Liver (tissue), 9 donors: ENCODE results near the gene SHBG. TPM values are rescaled to one million over a fixed set of nuclear protein-coding genes. Genes with fewer than 3 reads are reported as not detected.
A peak's percentile ranks its signal among the peaks of the same experiment; 100 is the strongest.

Experiments
- DNase-seq: peaks from one replicate; pipeline ENCODE4 v3.0.0-alpha.2; 2017; ENCODE audit warnings: low spot score
- H3K27ac ChIP-seq, 2 donors: one replicate each; pipeline ENCODE4 v1.7.0; 2013; ENCODE audit warnings: inconsistent platforms in 2 of 2, low read length in 2 of 2, control low read depth in 1 of 2, low read depth in 1 of 2, mild to moderate bottlenecking in 1 of 2
- H3K27me3 ChIP-seq, 4 donors: one replicate each; pipeline versions ENCODE4 v1.6.1 to v1.7.0; 2013; ENCODE audit warnings: low read length in 3 of 4, inconsistent platforms in 1 of 4, mild to moderate bottlenecking in 1 of 4, moderate library complexity in 1 of 4; ENCODE audit not compliant: control insufficient read depth in 4 of 4, insufficient read depth in 4 of 4
- H3K36me3 ChIP-seq, 4 donors: one replicate each; pipeline versions ENCODE4 v1.6.1 to v1.7.0; 2013; ENCODE audit warnings: low read length in 3 of 4, mild to moderate bottlenecking in 3 of 4, low read depth in 1 of 4, moderate library complexity in 1 of 4; ENCODE audit not compliant: control insufficient read depth in 4 of 4, insufficient read depth in 3 of 4
- H3K4me1 ChIP-seq, 4 donors: one replicate each; pipeline versions ENCODE4 v1.6.1 to v1.7.0; 2013; ENCODE audit warnings: low read length in 3 of 4, mild to moderate bottlenecking in 3 of 4, moderate library complexity in 1 of 4; ENCODE audit not compliant: control insufficient read depth in 4 of 4, insufficient read depth in 4 of 4
- H3K4me3 ChIP-seq, 3 donors: one replicate each; pipeline versions ENCODE4 v1.6.1 to v1.7.0; 2013; ENCODE audit warnings: low read length in 3 of 3, control low read depth in 1 of 3, low read depth in 1 of 3, mild to moderate bottlenecking in 1 of 3
- H3K9ac ChIP-seq, 2 donors: one replicate each; pipeline ENCODE4 v1.7.0; 2013; ENCODE audit warnings: low read length in 2 of 2, mild to moderate bottlenecking in 2 of 2, moderate library complexity in 2 of 2, control low read depth in 1 of 2, low read depth in 1 of 2
- H3K9me3 ChIP-seq, 4 donors: one replicate each; pipeline versions ENCODE4 v1.6.1 to v1.7.0; 2013; ENCODE audit warnings: low read length in 3 of 4; ENCODE audit not compliant: control insufficient read depth in 4 of 4
- EGR1 ChIP-seq, 2 donors: IDR thresholded peaks; 2 replicates each; pipeline ENCODE4 v1.6.1; 2016 to 2018; ENCODE audit warnings: antibody characterized with exemption in 2 of 2, low read depth in 2 of 2
- FOXA1 ChIP-seq: IDR thresholded peaks from 2 replicates; pipeline ENCODE4 v1.6.1; 2016; ENCODE audit warnings: antibody characterized with exemption
- HNF4G ChIP-seq: IDR thresholded peaks from 2 replicates; pipeline ENCODE4 v1.6.1; 2016; ENCODE audit warnings: antibody characterized with exemption
- JUND ChIP-seq, 2 donors: IDR thresholded peaks; 2 replicates each; pipeline ENCODE4 v1.6.1; 2016; ENCODE audit warnings: antibody characterized with exemption in 2 of 2
- NR2F2 ChIP-seq: IDR thresholded peaks from 2 replicates; pipeline ENCODE4 v1.6.1; 2016; ENCODE audit warnings: antibody characterized with exemption
- RAD21 ChIP-seq, 2 donors: IDR thresholded peaks; 2 replicates each; pipeline ENCODE4 v1.6.1; 2016; ENCODE audit warnings: antibody characterized with exemption in 2 of 2, mild to moderate bottlenecking in 2 of 2
- RXRA ChIP-seq, 2 donors: IDR thresholded peaks; 2 replicates each; pipeline ENCODE4 v1.6.1; 2017 to 2018; ENCODE audit warnings: antibody characterized with exemption in 2 of 2, mild to moderate bottlenecking in 1 of 2
- SP1 ChIP-seq: IDR thresholded peaks from 2 replicates; pipeline ENCODE4 v1.6.1; 2018; ENCODE audit warnings: antibody characterized with exemption, mild to moderate bottlenecking
- TAF1 ChIP-seq: conservative IDR thresholded peaks from 2 replicates; pipeline ENCODE4 v1.6.1; 2016; ENCODE audit warnings: antibody characterized with exemption, mild to moderate bottlenecking
- YY1 ChIP-seq: IDR thresholded peaks from 2 replicates; pipeline ENCODE4 v1.6.1; 2016; ENCODE audit warnings: antibody characterized with exemption, mild to moderate bottlenecking
- WGBS: extraction: QIAGEN DNeasy Blood & Tissue Kit; methylation state at CpG from one replicate; pipeline ENCODE4 v1.1.7; 2013; 5-methylcytosine and 5-hydroxymethylcytosine counted together
- polyA plus RNA-seq, 2 donors: library from polyadenylated mRNA; stranded (reverse) in 1 of 2; unstranded in 1 of 2; fragments of 200-250 nt in 1 of 2; fragments of >200 nt in 1 of 2; fragmentation: Nextera tagmentation in 1 of 2; extraction: Ambion mirVana in 1 of 2; gene quantifications; one replicate each; pipeline versions ENCODE4 v1.2.1 to v1.2.3, GENCODE V29; 2013 to 2015
- total RNA-seq, 2 donors: library from RNA; depleted of rRNA; stranded (reverse); fragments of >200 nt; gene quantifications; one replicate each; pipeline ENCODE4 v1.2.3, GENCODE V29; 2014
- TF ChIP-seq, protein P1 (sequence below): IDR thresholded peaks from 2 replicates; pipeline ENCODE4 v1.6.1; 2016; ENCODE audit warnings: antibody characterized with exemption
- TF ChIP-seq, protein P2 (sequence below): IDR thresholded peaks from 2 replicates; pipeline ENCODE4 v1.6.1; 2016; ENCODE audit warnings: antibody characterized with exemption
- TF ChIP-seq, protein P3 (sequence below): IDR thresholded peaks from 2 replicates; pipeline ENCODE4 v1.6.1; 2016; ENCODE audit warnings: antibody characterized with exemption, mild to moderate bottlenecking
- TF ChIP-seq, protein P4 (sequence below): fragments of 150-350 bp; IDR thresholded peaks from 2 replicates; pipeline ENCODE4 v1.5.1; 2017; ENCODE audit warnings: improper control_type of control experiment, low read depth, low read length; ENCODE audit not compliant: missing input control
- donor health status: healthy.
- donor health status: healthy.
- donor health status: healthy.
- donor health status: healthy.
- donor health status: healthy.

The SHBG gene
- total and polyA plus RNA-seq, 4 donors = 3.5 to 61.6 (median 22.2) TPM

DNA sequence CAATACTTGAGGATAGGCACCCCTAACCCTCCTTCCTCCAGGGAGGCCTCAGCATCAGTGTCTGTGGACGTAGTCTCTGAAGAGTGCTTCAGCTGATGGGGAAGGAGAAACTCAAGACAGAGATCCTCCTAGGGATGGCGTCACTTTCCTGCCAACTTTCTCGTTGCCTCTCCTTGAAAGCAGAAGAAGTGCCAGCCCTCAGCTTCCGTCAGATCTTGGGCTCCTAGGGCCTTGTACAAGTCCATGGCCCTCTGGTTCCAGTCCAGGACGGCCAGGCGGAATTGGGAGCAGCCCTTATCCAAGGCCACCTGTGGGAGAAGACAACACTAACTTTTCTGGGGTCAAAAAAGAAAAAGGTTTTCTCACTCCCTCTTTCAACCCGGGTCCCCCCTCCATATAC, 3.6 kb upstream of the SHBG start:
- DNase-seq = no peak
- Histone ChIP-seq H3K4me3 (peak overlapping the region; percentile 88 to 93 (median 92)), H3K9me3 (no peaks in the 10 kb centered on the region), H3K27ac (peak overlapping the region; percentile 85 to 99), H3K9ac (peak overlapping the region; percentile 85 to 92), H3K36me3 (peaks cover 0 to 1% (median 0%) of the 10 kb centered on the region in 4 donors), H3K27me3 (no peaks in the 10 kb centered on the region), H3K4me1 (peaks cover 10 to 52% (median 38%) of the 10 kb centered on the region in 4 donors)
- WGBS = 53% methylated on average over 7 of the region's 7 CpGs
- TF ChIP-seq, protein P1, sequence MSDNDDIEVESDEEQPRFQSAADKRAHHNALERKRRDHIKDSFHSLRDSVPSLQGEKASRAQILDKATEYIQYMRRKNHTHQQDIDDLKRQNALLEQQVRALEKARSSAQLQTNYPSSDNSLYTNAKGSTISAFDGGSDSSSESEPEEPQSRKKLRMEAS = no peak
- no peak for TF ChIP-seq JUND (IDR thresholded peaks at IDR 0.05)
- no peak for TF ChIP-seq FOXA1
- TF ChIP-seq NR2F2 = no peak
- no peak for TF ChIP-seq TAF1
- no peak for TF ChIP-seq HNF4G
- TF ChIP-seq, protein P2, sequence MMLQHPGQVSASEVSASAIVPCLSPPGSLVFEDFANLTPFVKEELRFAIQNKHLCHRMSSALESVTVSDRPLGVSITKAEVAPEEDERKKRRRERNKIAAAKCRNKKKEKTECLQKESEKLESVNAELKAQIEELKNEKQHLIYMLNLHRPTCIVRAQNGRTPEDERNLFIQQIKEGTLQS = no peak
- TF ChIP-seq RXRA (IDR thresholded peaks at IDR 0.05) = no peak

DNA sequence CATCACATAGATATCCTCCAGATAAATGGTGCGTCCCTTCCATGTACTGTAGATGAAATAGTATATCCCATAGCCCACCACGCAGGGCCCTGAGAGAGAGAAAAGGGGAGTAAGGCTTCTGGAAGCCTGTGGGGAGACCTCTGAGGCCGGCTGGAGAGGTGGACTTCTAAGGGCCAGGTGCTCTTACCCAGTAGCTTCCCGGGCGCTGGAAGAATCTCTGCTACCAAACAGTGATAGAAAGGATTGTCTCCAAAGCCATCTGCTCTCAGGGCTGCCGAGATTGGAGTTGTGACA, 3.0 kb upstream of the SHBG start:
- DNase-seq = no peak
- H3K4me3 ChIP-seq = peak overlapping the region; percentile 88 to 93 (median 92)
- no peak for TF ChIP-seq YY1
- TF ChIP-seq, protein P3, sequence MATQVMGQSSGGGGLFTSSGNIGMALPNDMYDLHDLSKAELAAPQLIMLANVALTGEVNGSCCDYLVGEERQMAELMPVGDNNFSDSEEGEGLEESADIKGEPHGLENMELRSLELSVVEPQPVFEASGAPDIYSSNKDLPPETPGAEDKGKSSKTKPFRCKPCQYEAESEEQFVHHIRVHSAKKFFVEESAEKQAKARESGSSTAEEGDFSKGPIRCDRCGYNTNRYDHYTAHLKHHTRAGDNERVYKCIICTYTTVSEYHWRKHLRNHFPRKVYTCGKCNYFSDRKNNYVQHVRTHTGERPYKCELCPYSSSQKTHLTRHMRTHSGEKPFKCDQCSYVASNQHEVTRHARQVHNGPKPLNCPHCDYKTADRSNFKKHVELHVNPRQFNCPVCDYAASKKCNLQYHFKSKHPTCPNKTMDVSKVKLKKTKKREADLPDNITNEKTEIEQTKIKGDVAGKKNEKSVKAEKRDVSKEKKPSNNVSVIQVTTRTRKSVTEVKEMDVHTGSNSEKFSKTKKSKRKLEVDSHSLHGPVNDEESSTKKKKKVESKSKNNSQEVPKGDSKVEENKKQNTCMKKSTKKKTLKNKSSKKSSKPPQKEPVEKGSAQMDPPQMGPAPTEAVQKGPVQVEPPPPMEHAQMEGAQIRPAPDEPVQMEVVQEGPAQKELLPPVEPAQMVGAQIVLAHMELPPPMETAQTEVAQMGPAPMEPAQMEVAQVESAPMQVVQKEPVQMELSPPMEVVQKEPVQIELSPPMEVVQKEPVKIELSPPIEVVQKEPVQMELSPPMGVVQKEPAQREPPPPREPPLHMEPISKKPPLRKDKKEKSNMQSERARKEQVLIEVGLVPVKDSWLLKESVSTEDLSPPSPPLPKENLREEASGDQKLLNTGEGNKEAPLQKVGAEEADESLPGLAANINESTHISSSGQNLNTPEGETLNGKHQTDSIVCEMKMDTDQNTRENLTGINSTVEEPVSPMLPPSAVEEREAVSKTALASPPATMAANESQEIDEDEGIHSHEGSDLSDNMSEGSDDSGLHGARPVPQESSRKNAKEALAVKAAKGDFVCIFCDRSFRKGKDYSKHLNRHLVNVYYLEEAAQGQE = no peak
- TF ChIP-seq, protein P4, sequence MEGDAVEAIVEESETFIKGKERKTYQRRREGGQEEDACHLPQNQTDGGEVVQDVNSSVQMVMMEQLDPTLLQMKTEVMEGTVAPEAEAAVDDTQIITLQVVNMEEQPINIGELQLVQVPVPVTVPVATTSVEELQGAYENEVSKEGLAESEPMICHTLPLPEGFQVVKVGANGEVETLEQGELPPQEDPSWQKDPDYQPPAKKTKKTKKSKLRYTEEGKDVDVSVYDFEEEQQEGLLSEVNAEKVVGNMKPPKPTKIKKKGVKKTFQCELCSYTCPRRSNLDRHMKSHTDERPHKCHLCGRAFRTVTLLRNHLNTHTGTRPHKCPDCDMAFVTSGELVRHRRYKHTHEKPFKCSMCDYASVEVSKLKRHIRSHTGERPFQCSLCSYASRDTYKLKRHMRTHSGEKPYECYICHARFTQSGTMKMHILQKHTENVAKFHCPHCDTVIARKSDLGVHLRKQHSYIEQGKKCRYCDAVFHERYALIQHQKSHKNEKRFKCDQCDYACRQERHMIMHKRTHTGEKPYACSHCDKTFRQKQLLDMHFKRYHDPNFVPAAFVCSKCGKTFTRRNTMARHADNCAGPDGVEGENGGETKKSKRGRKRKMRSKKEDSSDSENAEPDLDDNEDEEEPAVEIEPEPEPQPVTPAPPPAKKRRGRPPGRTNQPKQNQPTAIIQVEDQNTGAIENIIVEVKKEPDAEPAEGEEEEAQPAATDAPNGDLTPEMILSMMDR = no peak
- TF ChIP-seq, protein P1 = no peak
- no peak for TF ChIP-seq EGR1 (IDR thresholded peaks at IDR 0.05; ENCODE audit: low read depth in 2 of 2)
- no peak for TF ChIP-seq FOXA1
- no peak for TF ChIP-seq NR2F2
- no peak for TF ChIP-seq SP1
- no peak for TF ChIP-seq TAF1
- no peak for TF ChIP-seq RAD21 (IDR thresholded peaks at IDR 0.05)
- no peaks in the 10 kb centered on the region for H3K27me3 ChIP-seq
- peak overlapping the region; percentile 85 to 92 for H3K9ac ChIP-seq
- WGBS = 11% methylated on average over 6 of the region's 6 CpGs
- H3K9me3 ChIP-seq = no peaks in the 10 kb centered on the region
- peak overlapping the region; percentile 85 to 99 for H3K27ac ChIP-seq
- peaks cover 13 to 58% (median 44%) of the 10 kb centered on the region in 4 donors for H3K4me1 ChIP-seq
- H3K36me3 ChIP-seq = peaks cover 0 to 1% (median 0%) of the 10 kb centered on the region in 4 donors
